Heart left ventricle (tissue), 16 donors: ENCODE measurements around the gene HINT1. TPM values are rescaled to one million over a fixed set of nuclear protein-coding genes. Genes with fewer than 3 reads are reported as not detected.
A peak's percentile ranks its signal among the peaks of the same experiment; 100 is the strongest.

ENCODE experiments used
- ATAC-seq, 4 donors: fragments of 200-7000 bp; cut with Tn5 transposase; one replicate each; pipeline ENCODE4 v1.9.1; 2020 to 2022; ENCODE audit warnings: moderate library complexity in 4 of 4, mild to moderate bottlenecking in 3 of 4, moderate number of reproducible peaks in 1 of 4
- DNase-seq, 5 donors: peaks; one replicate each; pipeline ENCODE4 v3.0.0-alpha.2; 2020
- H3K27ac ChIP-seq, 12 donors: fragments of 200-600 bp; sonication (generic) in 4 of 12; one replicate each; pipeline versions ENCODE4 v1.5.0 to v1.8.0; 2016 to 2022; ENCODE audit warnings: mild to moderate bottlenecking in 2 of 12
- H3K27me3 ChIP-seq, 9 donors: fragments of 200-600 bp; sonication (generic) in 2 of 9; one replicate each; pipeline versions ENCODE4 v1.5.1 to v1.8.0; 2016 to 2022; ENCODE audit warnings: mild to moderate bottlenecking in 3 of 9
- H3K36me3 ChIP-seq, 9 donors: fragments of 200-600 bp; sonication (generic) in 2 of 9; one replicate each; pipeline versions ENCODE4 v1.5.0 to v1.8.0; 2018 to 2022; ENCODE audit warnings: mild to moderate bottlenecking in 2 of 9
- H3K4me1 ChIP-seq, 12 donors: fragments of 200-600 bp; sonication (generic) in 4 of 12; one replicate each; pipeline versions ENCODE4 v1.5.0 to v1.8.0; 2016 to 2022; ENCODE audit warnings: mild to moderate bottlenecking in 3 of 12
- H3K4me3 ChIP-seq, 12 donors: fragments of 200-600 bp; sonication (generic) in 4 of 12; one replicate each; pipeline versions ENCODE4 v1.5.0 to v1.8.0; 2017 to 2022; ENCODE audit warnings: mild to moderate bottlenecking in 9 of 12, moderate library complexity in 4 of 12
- H3K9me3 ChIP-seq, 12 donors: fragments of 200-600 bp; sonication (generic) in 4 of 12; one replicate each; pipeline versions ENCODE4 v1.5.0 to v1.8.0; 2016 to 2022; ENCODE audit warnings: mild to moderate bottlenecking in 1 of 12
- POLR2A ChIP-seq, 2 donors: fragments of 450-650 bp; IDR thresholded peaks; one replicate each; pipeline ENCODE4 v1.6.1; 2017; ENCODE audit warnings: antibody characterized with exemption in 2 of 2, mild to moderate bottlenecking in 2 of 2, moderate library complexity in 2 of 2
- WGBS, 4 donors: extraction: QIAGEN DNeasy Blood & Tissue Kit in 2 of 4; methylation state at CpG; one replicate each; pipeline versions ENCODE4 v1.1.5 to v1.1.7; 2013 to 2018; 5-methylcytosine and 5-hydroxymethylcytosine counted together
- intact Hi-C, 10 donors: fragments of 100-400 bp; cut with DNase I; formaldehyde crosslinking; loops; one replicate each; pipeline versions ENCODE4 v1.11.1 to v1.14.2; 2022
- polyA plus RNA-seq, 2 donors: library from polyadenylated mRNA; stranded (reverse); fragments of 200-250 nt; gene quantifications; one replicate each; pipeline ENCODE4 v1.2.3, GENCODE V29; 2013
- total RNA-seq, 9 donors: library from RNA; depleted of rRNA in 2 of 9; stranded (reverse); fragments of >200 nt in 2 of 9; fragmentation: NEBNext Ultra II Directional in 3 of 9; extraction: Animal tissue kit (Norgen Biotek cat#: 25700) in 3 of 9; gene quantifications; one replicate each; pipeline versions ENCODE4 v1.1.0 to v1.2.4, GENCODE V29; 2016 to 2023
- TF ChIP-seq, protein P1 (sequence below), 12 donors: fragments of 200-600 bp; sonication (generic) in 4 of 12; IDR thresholded peaks; one replicate each; pipeline versions ENCODE4 v1.5.0 to v1.8.0; 2018 to 2022; ENCODE audit warnings: antibody characterized with exemption in 12 of 12, mild to moderate bottlenecking in 5 of 12
- donor health status: ischemic (EF 13 %, LVEDD 7.1; RV severe dilation, severe dysfunction).
- donor health status: healthy with polysubstance abuse.
- donor health status: DM: no; HTN: yes; CAD: no.
- donor health status: DM: no; HTN: no; CAD: no.
- donor health status: ischemic (EF 25% LVEDD 6.9; RV normal size, moderate dysfunction).
- donor health status: ischemic (EF 25% LVEDD 5.7; RV mildly dilated, moderate dysfunction).
- donor health status: healthy.
- donor health status: DM: yes; HTN: yes; CAD: no.
- donor health status: ischemic (EF 35%, LVEDD 5.7; RV mildly dilated, moderate dysfunction).
- donor health status: nonischemic (EF 11% LVEDD 7.7; RV severe dilation, severe dysfunction).
- donor health status: DM: yes; HTN: yes; CAD: no.
- donor health status: PGD.
- donor health status: ischemic (EF 29% LVEDD 5.4; RV normal size, mild dysfunction).
- donor health status: nonischemic (EF 23%, LVEDD 6.1; RV moderate dilation, normal function).

HINT1 gene
- total and polyA plus RNA-seq, 11 donors, result 76.8 to 286 (median 148) TPM

GRCh38 chr5:131114754-131115153 lies 50.3 kb downstream of the HINT1 start:
- no peak for ATAC-seq
- Histone ChIP-seq H3K4me1 (no peaks in the 10 kb centered on the region), H3K4me3 (no peak overlapping the region), H3K9me3 (peaks cover 0 to 3% (median 0%) of the 10 kb centered on the region in 12 donors), H3K27ac (no peak overlapping the region), H3K36me3 (no peaks in the 10 kb centered on the region), H3K27me3 (no peaks in the 10 kb centered on the region)
- 56 to 59% (median 58%) methylated on average over 2 of the region's 2 CpGs for WGBS, 4 donors
- intact Hi-C loops, result loop anchor here in 3 of 10 donors (5.0 kb wide), 2 partner anchors 1212 to 1342 kb away; partner anchors contain the start of gene CHSY3 (in 2 of the 3)
- TF ChIP-seq, protein P1, sequence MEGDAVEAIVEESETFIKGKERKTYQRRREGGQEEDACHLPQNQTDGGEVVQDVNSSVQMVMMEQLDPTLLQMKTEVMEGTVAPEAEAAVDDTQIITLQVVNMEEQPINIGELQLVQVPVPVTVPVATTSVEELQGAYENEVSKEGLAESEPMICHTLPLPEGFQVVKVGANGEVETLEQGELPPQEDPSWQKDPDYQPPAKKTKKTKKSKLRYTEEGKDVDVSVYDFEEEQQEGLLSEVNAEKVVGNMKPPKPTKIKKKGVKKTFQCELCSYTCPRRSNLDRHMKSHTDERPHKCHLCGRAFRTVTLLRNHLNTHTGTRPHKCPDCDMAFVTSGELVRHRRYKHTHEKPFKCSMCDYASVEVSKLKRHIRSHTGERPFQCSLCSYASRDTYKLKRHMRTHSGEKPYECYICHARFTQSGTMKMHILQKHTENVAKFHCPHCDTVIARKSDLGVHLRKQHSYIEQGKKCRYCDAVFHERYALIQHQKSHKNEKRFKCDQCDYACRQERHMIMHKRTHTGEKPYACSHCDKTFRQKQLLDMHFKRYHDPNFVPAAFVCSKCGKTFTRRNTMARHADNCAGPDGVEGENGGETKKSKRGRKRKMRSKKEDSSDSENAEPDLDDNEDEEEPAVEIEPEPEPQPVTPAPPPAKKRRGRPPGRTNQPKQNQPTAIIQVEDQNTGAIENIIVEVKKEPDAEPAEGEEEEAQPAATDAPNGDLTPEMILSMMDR (IDR thresholded peaks at IDR 0.05), result no peak
- no peak for TF ChIP-seq POLR2A (IDR thresholded peaks at IDR 0.05)
- no peak for DNase-seq

- no peaks in the 10 kb centered on the region for H3K36me3 ChIP-seq
- H3K27ac ChIP-seq, result no peak overlapping the region
- no peak overlapping the region for H3K4me3 ChIP-seq
- intact Hi-C loops, result loop anchor here in 3 of 10 donors (5.0 kb wide), 2 partner anchors 1210 to 1340 kb away; partner anchors contain the start of gene CHSY3 (in 2 of the 3)
- DNase-seq (no peak), ATAC-seq (no peak)
- TF ChIP-seq, protein P1 (IDR thresholded peaks at IDR 0.05), result no peak
- TF ChIP-seq POLR2A (IDR thresholded peaks at IDR 0.05), result no peak
- 75 to 84% (median 81%) methylated on average over 13 of the region's 13 CpGs for WGBS, 4 donors
- H3K27me3 ChIP-seq, result no peaks in the 10 kb centered on the region
- H3K9me3 ChIP-seq, result no peaks in the 10 kb centered on the region
- H3K4me1 ChIP-seq, result no peaks in the 10 kb centered on the region
Measured at GRCh38 chr5:131112424-131112823, 52.6 kb downstream of the HINT1 start.

GRCh38 chr5:131110256-131110594 lies 54.8 kb downstream of the HINT1 start:
- no peaks in the 10 kb centered on the region for H3K27me3 ChIP-seq
- WGBS, 4 donors, result 18 to 24% (median 24%) methylated on average over 5 of the region's 5 CpGs
- ATAC-seq (no peak), DNase-seq (no peak)
- intact Hi-C loops, result loop anchor here in 4 of 10 donors (2.0 to 5.0 kb wide), 4 partner anchors 1208 to 1339 kb away; partner anchors contain the start of gene CHSY3 (in 2 of the 4)
- TF ChIP-seq, protein P1 (IDR thresholded peaks at IDR 0.05), result peak in 1 of 12 donors; percentile 4
- TF ChIP-seq POLR2A (IDR thresholded peaks at IDR 0.05), result no peak
- peaks cover 0 to under 1% (median 0%) of the 10 kb centered on the region in 12 donors for H3K4me1 ChIP-seq
- H3K36me3 ChIP-seq, result no peaks in the 10 kb centered on the region
- H3K27ac ChIP-seq, result no peak overlapping the region
- H3K4me3 ChIP-seq, result no peak overlapping the region
- no peaks in the 10 kb centered on the region for H3K9me3 ChIP-seq

DNA sequence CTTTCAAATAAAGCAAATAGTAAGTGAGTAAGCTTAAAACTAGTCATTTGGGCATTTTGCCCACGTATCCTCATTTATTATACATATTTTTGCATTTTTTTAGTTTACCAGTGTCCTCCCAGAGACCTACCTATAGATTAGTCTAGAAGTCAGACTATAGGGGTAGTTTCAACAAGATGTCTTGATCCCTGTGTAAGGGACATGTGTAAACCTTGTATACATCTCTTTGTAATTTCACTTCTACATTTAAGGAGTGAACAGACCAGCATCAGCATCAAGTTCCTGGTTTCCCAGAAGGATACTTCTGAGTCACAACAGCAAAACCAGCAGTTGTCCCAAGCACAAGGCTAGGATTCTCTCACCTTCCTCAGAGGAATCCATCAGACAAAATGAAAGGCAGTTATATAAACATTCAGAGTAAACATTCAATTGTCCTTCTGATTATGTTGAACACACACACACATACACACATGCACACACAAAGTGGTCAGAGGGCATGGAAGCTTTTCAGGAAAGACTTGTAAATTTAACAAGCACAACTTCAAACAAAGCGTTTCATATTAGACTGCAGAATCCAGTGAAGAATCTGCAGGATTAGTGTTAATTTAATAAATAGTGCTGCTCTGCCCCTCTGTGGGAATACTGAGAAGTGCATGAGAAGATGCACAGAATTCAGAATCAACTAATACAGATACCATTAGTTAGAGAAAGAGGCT lies 55.4 kb downstream of the HINT1 start:
- Histone ChIP-seq H3K27ac (no peak overlapping the region), H3K27me3 (no peaks in the 10 kb centered on the region), H3K9me3 (no peaks in the 10 kb centered on the region), H3K36me3 (no peaks in the 10 kb centered on the region), H3K4me1 (peaks cover 0 to 5% (median 0%) of the 10 kb centered on the region in 12 donors), H3K4me3 (no peak overlapping the region)
- intact Hi-C loops, result loop anchor here in 9 of 10 donors (2.0 to 10.0 kb wide), 8 partner anchors 235 to 1339 kb away; partner anchors contain the start of gene CHSY3 (in 6 of the 9)
- TF ChIP-seq, protein P1 (IDR thresholded peaks at IDR 0.05), result peak; percentile 44 to 81 (median 68)
- TF ChIP-seq POLR2A (IDR thresholded peaks at IDR 0.05), result no peak
- 41 to 44% (median 43%) methylated on average over 2 of the region's 2 CpGs for WGBS, 4 donors
- DNase-seq (no peak), ATAC-seq (peak in 2 of 4 donors; percentile 58 to 68)
